ENCODE data around the gene CHKA.
"Not testable (repeated sequence)": the region's sequence is repeated elsewhere in the genome, so short reads cannot be mapped to it uniquely, and the experiment has no call there.

The CHKA gene

GRCh38 chr11:68115285-68115684, 5.9 kb downstream of the CHKA start:
- no peak for DNase-seq

GRCh38 chr11:68113986-68114385, 7.2 kb downstream of the CHKA start:
- no peak for DNase-seq

GRCh38 chr11:68107689-68108088, 13.5 kb downstream of the CHKA start:
- DNase-seq, result no peak

GRCh38 chr11:68106165-68106940, 14.8 kb downstream of the CHKA start:
- no peak for DNase-seq

- no peak for DNase-seq
Observed at GRCh38 chr11:68099474-68100405, 21.4 kb downstream of the CHKA start.

GRCh38 chr11:68099057-68099456, 22.1 kb downstream of the CHKA start:
- DNase-seq, result no peak

- DNase-seq, result no peak
Observed at GRCh38 chr11:68096962-68097361, 24.2 kb downstream of the CHKA start.

GRCh38 chr11:68093565-68093964, 27.6 kb downstream of the CHKA start:
- no peak for DNase-seq

GRCh38 chr11:68092946-68093345, 28.2 kb downstream of the CHKA start:
- DNase-seq, result not testable (repeated sequence)

- no peak for DNase-seq
Observed at GRCh38 chr11:68092411-68092810, 28.8 kb downstream of the CHKA start.

- peak; percentile 75 for DNase-seq
Observed at GRCh38 chr11:68090706-68091105, 30.5 kb downstream of the CHKA start.

GRCh38 chr11:68090287-68090686, 30.9 kb downstream of the CHKA start:
- no peak for DNase-seq

GRCh38 chr11:68089679-68090078, 31.5 kb downstream of the CHKA start:
- DNase-seq, result no peak

GRCh38 chr11:68083517-68083916, 37.7 kb downstream of the CHKA start:
- no peak for DNase-seq

- no peak for DNase-seq
Observed at GRCh38 chr11:68082481-68082880, 38.7 kb downstream of the CHKA start.

GRCh38 chr11:68081691-68082090, 39.5 kb downstream of the CHKA start:
- DNase-seq, result no peak

GRCh38 chr11:68080860-68081259, 40.3 kb downstream of the CHKA start:
- no peak for DNase-seq

GRCh38 chr11:68077617-68078582, 43.3 kb downstream of the CHKA start:
- no peak for DNase-seq

- no peak for DNase-seq
Observed at GRCh38 chr11:68076371-68077042, 44.7 kb downstream of the CHKA start.

GRCh38 chr11:68074584-68075352, 46.4 kb downstream of the CHKA start:
- DNase-seq, result no peak

- no peak for DNase-seq
Observed at GRCh38 chr11:68071281-68072048, 49.7 kb downstream of the CHKA start.
